ENCODE results near the gene SLC7A14. TPM values are rescaled to one million over a fixed set of nuclear protein-coding genes. Genes with fewer than 3 reads are reported as not detected.

Gene SLC7A14
- total RNA-seq, 1 donor from 2014 or later: 0.10 TPM

- DNase-seq (ENCODE audit: low spot score) (no peak), ATAC-seq (no peak)
Observed at GRCh38 chr3:170475092-170475685, 110.7 kb downstream of the SLC7A14 start.

- ATAC-seq (no peak), DNase-seq (ENCODE audit: low spot score) (no peak)
Observed at GRCh38 chr3:170473358-170473757, 112.5 kb downstream of the SLC7A14 start.

GRCh38 chr3:170471149-170471548 is 114.7 kb downstream of the SLC7A14 start:
- ATAC-seq (no peak), DNase-seq (ENCODE audit: low spot score) (no peak)

GRCh38 chr3:170470063-170471016 is 115.5 kb downstream of the SLC7A14 start:
- DNase-seq (ENCODE audit: low spot score): no peak
- no peak for ATAC-seq

- ATAC-seq: no peak
- no peak for DNase-seq (ENCODE audit: low spot score)
Observed at GRCh38 chr3:170469151-170470062, 116.5 kb downstream of the SLC7A14 start.

- DNase-seq (ENCODE audit: low spot score): no peak
Observed at GRCh38 chr3:170467571-170468147, 118.2 kb downstream of the SLC7A14 start.

GRCh38 chr3:170467007-170467406 is 118.9 kb downstream of the SLC7A14 start:
- no peak for DNase-seq (ENCODE audit: low spot score)
- ATAC-seq: no peak

More at GRCh38 chr3:170467571-170468147, 118.2 kb downstream of the SLC7A14 start:
- no peak for ATAC-seq

- peak; percentile 58 for DNase-seq (ENCODE audit: low spot score)
- peak; percentile 90 for ATAC-seq
Observed at GRCh38 chr3:170465955-170466354, 119.9 kb downstream of the SLC7A14 start.

GRCh38 chr3:170463011-170463410 is 122.9 kb downstream of the SLC7A14 start:
- no peak for ATAC-seq
- no peak for DNase-seq (ENCODE audit: low spot score)

- DNase-seq (ENCODE audit: low spot score) (no peak), ATAC-seq (no peak)
Observed at GRCh38 chr3:170458285-170458684, 127.6 kb downstream of the SLC7A14 start.

GRCh38 chr3:170454509-170454908 is 131.4 kb downstream of the SLC7A14 start:
- DNase-seq (ENCODE audit: low spot score) (no peak), ATAC-seq (no peak)

GRCh38 chr3:170450039-170450438 is 135.8 kb downstream of the SLC7A14 start:
- DNase-seq (ENCODE audit: low spot score) (no peak), ATAC-seq (no peak)

- ATAC-seq (no peak), DNase-seq (ENCODE audit: low spot score) (no peak)
Observed at GRCh38 chr3:170448584-170448983, 137.3 kb downstream of the SLC7A14 start.

GRCh38 chr3:170443457-170443856 is 142.4 kb downstream of the SLC7A14 start:
- DNase-seq (ENCODE audit: low spot score): no peak
- ATAC-seq: no peak

- ATAC-seq (no peak), DNase-seq (ENCODE audit: low spot score) (no peak)
Observed at GRCh38 chr3:170442947-170443346, 142.9 kb downstream of the SLC7A14 start.

GRCh38 chr3:170441412-170441811 is 144.5 kb downstream of the SLC7A14 start:
- ATAC-seq: no peak
- no peak for DNase-seq (ENCODE audit: low spot score)

GRCh38 chr3:170440344-170440743 is 145.5 kb downstream of the SLC7A14 start:
- no peak for DNase-seq (ENCODE audit: low spot score)
- no peak for ATAC-seq

- no peak for ATAC-seq
- no peak for DNase-seq (ENCODE audit: low spot score)
Observed at GRCh38 chr3:170438836-170439235, 147.0 kb downstream of the SLC7A14 start.

- no peak for DNase-seq (ENCODE audit: low spot score)
- no peak for ATAC-seq
Observed at GRCh38 chr3:170437696-170438407, 148.0 kb downstream of the SLC7A14 start.

- DNase-seq (ENCODE audit: low spot score): no peak
- ATAC-seq: no peak
Observed at GRCh38 chr3:170437176-170437575, 148.7 kb downstream of the SLC7A14 start.

All from left lobe of liver (tissue), 2 donors.